H1 (cell line): ENCODE measurements around the gene TEX28. TPM values are rescaled to one million over a fixed set of nuclear protein-coding genes. Genes with fewer than 3 reads are reported as not detected.

Experiments
- ATF3 ChIP-seq: IDR thresholded peaks from 2 replicates; pipeline ENCODE4 v1.6.1; 2011; ENCODE audit warnings: low read depth, mild to moderate bottlenecking, low read length; ENCODE audit not compliant: insufficient read depth
- BCL11A ChIP-seq, 2 experiments: IDR thresholded peaks; one replicate each; pipeline ENCODE4 v1.6.1; 2011; ENCODE audit warnings: low read depth in 2 of 2, low read length in 2 of 2, mild to moderate bottlenecking in 2 of 2
- CEBPB ChIP-seq: IDR thresholded peaks from 2 replicates; pipeline ENCODE4 v1.6.1; 2012; ENCODE audit warnings: low read depth, low read length
- CHD7 ChIP-seq: fragments of 300-600 bp; sonication (generic); IDR thresholded peaks from 2 replicates; pipeline ENCODE4 v1.7.1; 2012; ENCODE audit warnings: low read length, moderate library complexity, mild to moderate bottlenecking, inconsistent platforms; ENCODE audit not compliant: insufficient replicate concordance
- E2F6 ChIP-seq: IDR thresholded peaks from 2 replicates; pipeline ENCODE4 v1.6.1; 2012; ENCODE audit warnings: inconsistent platforms
- JUND ChIP-seq: IDR thresholded peaks from 2 replicates; pipeline ENCODE4 v1.6.1; 2011; ENCODE audit warnings: mild to moderate bottlenecking, improper control_type of control experiment, low read length
- POU5F1 ChIP-seq: IDR thresholded peaks from 2 replicates; pipeline ENCODE4 v1.6.1; 2011; ENCODE audit warnings: low read depth, mild to moderate bottlenecking, low read length, moderate library complexity
- polyA plus RNA-seq, 7 experiments: library from polyadenylated mRNA; depleted of rRNA in 3 of 7; stranded (reverse) in 5 of 7; unstranded in 2 of 7; fragments of >200 nt in 5 of 7; fragments of 200-250 nt in 2 of 7; gene quantifications; 1 replicate in 5 of 7; 2 replicates in 1 of 7; 4 replicates in 1 of 7; pipeline versions ENCODE4 v1.2.1 to v1.2.3, GENCODE V29; 2011 to 2013; ENCODE audit warnings: missing spikeins in 2 of 7, mixed read lengths in 2 of 7
- total RNA-seq: library from RNA; stranded (reverse); fragmentation: NEBNext Ultra II Directional; extraction: Animal tissue kit (Norgen Biotek cat#: 25700); gene quantifications from 2 replicates; pipeline ENCODE4 v1.2.1, GENCODE V29; 2021

The TEX28 gene
- total and polyA plus RNA-seq, 2 of the 8 experiments (the other 6 are each of a cell fraction or from before 2014, with no cell fraction given): not detected

GRCh38 chrX:154333116-154333515 lies 38.2 kb upstream of the TEX28 start (continued):
- TF ChIP-seq CHD7: no peak
- no peak for TF ChIP-seq ATF3
- TF ChIP-seq JUND: no peak
- TF ChIP-seq POU5F1: no peak
- no peak for TF ChIP-seq BCL11A (IDR thresholded peaks at IDR 0.05; ENCODE audit: low read depth in 2 of 2, low read length in 2 of 2)
- no peak for TF ChIP-seq CEBPB
- no peak for TF ChIP-seq E2F6
